IMR-90 (cell line): ENCODE results near the gene DNASE1. TPM values are rescaled to one million over a fixed set of nuclear protein-coding genes. Genes with fewer than 3 reads are reported as not detected.

Experiments
- ATAC-seq: fragments of 200-7000 bp; cut with Tn5 transposase; 2 replicates; pipeline ENCODE4 v1.9.1; 2020; ENCODE audit warnings: low read depth, mild to moderate bottlenecking, moderate library complexity
- BruUV-seq: library from RNA; stranded (reverse); fragments of 400-500 nt; replicated peaks from 2 replicates; lab custom pipeline; 2021; lab: Mats Ljungman, UMichigan
- CTCF ChIA-PET: fragments of 300-600 bp; formaldehyde crosslinking; extraction: SDS; loops from one replicate; lab custom pipeline; 2021; ENCODE audit warnings: antibody characterized with exemption; lab: Yijun Ruan, JAX
- POLR2A ChIA-PET: fragments of 300-600 bp; sonication (Branson Sonifier 250); formaldehyde crosslinking; loops from one replicate; lab custom pipeline; 2022; ENCODE audit warnings: antibody characterized with exemption; ENCODE audit not compliant: unreplicated experiment; lab: Charles Lee
- DNase-seq: peaks from one replicate; pipeline ENCODE4 v3.0.0; 2013
- H2AFZ ChIP-seq: replicated peaks from 2 replicates; pipeline ENCODE3; 2013; ENCODE audit warnings: low read length, mild to moderate bottlenecking; ENCODE audit not compliant: poor library complexity
- H2AK5ac ChIP-seq: 2 replicates; pipeline ENCODE4 v1.6.1; 2013; ENCODE audit warnings: low read depth, low read length, inconsistent platforms
- H2AK9ac ChIP-seq: replicated peaks from 2 replicates; pipeline ENCODE3; 2013; ENCODE audit warnings: mild to moderate bottlenecking, low read depth, low read length, moderate library complexity; ENCODE audit not compliant: poor library complexity
- H2BK120ac ChIP-seq: 2 replicates; pipeline ENCODE4 v1.6.1; 2013; ENCODE audit warnings: low read depth, low read length, inconsistent platforms
- H2BK15ac ChIP-seq: 3 replicates; pipeline ENCODE4 v1.6.1; 2013; ENCODE audit warnings: low read depth, low read length, inconsistent platforms
- H2BK20ac ChIP-seq: 2 replicates; pipeline ENCODE4 v1.6.1; 2013; ENCODE audit warnings: low read depth, mild to moderate bottlenecking, inconsistent platforms, low read length, moderate library complexity
- H2BK5ac ChIP-seq: 2 replicates; pipeline ENCODE4 v1.6.1; 2013; ENCODE audit warnings: mild to moderate bottlenecking, low read depth, low read length, inconsistent platforms; ENCODE audit not compliant: poor library complexity, severe bottlenecking
- H3K14ac ChIP-seq: replicated peaks from 2 replicates; pipeline ENCODE4 v1.6.1; 2013; ENCODE audit warnings: low read depth, low read length, inconsistent platforms
- H3K18ac ChIP-seq: 2 replicates; pipeline ENCODE4 v1.6.1; 2013; ENCODE audit warnings: low read depth, low read length, control low read depth
- H3K23ac ChIP-seq: 2 replicates; pipeline ENCODE4 v1.6.1; 2013; ENCODE audit warnings: low read depth, low read length, inconsistent platforms
- H3K27ac ChIP-seq: 2 replicates; pipeline ENCODE4 v1.5.1; 2013; ENCODE audit warnings: mild to moderate bottlenecking, control low read depth, low read length; ENCODE audit not compliant: insufficient read depth
- H3K27me3 ChIP-seq: 2 replicates; pipeline ENCODE4 v1.6.1; 2013; ENCODE audit warnings: low read length; ENCODE audit not compliant: control insufficient read depth, insufficient read depth
- H3K36me3 ChIP-seq: 2 replicates; pipeline ENCODE4 v1.6.1; 2013; ENCODE audit warnings: low read length, mixed read lengths; ENCODE audit not compliant: control insufficient read depth, insufficient read depth
- H3K4ac ChIP-seq: 2 replicates; pipeline ENCODE4 v1.6.1; 2013; ENCODE audit warnings: low read depth, low read length, inconsistent platforms
- H3K4me1 ChIP-seq: 2 replicates; pipeline ENCODE4 v1.6.1; 2013; ENCODE audit warnings: low read length, mixed read lengths; ENCODE audit not compliant: control insufficient read depth, insufficient read depth
- H3K4me2 ChIP-seq: 2 replicates; pipeline ENCODE4 v1.6.1; 2013; ENCODE audit warnings: low read depth, mild to moderate bottlenecking, control low read depth, low read length, moderate library complexity
- H3K4me3 ChIP-seq: 2 replicates; pipeline ENCODE4 v1.5.1; 2013; ENCODE audit warnings: low read depth, mild to moderate bottlenecking, control low read depth, low read length, moderate library complexity; ENCODE audit not compliant: insufficient read depth
- H3K56ac ChIP-seq: 2 replicates; pipeline ENCODE4 v1.6.1; 2013; ENCODE audit warnings: low read length, inconsistent platforms; ENCODE audit not compliant: insufficient read depth; ENCODE audit errors: extremely low read depth
- H3K79me1 ChIP-seq, 2 experiments: 2 replicates each; pipeline ENCODE4 v1.6.1; 2013; ENCODE audit warnings: low read length in 2 of 2, inconsistent platforms in 1 of 2, low read depth in 1 of 2
- H3K9ac ChIP-seq: 2 replicates; pipeline ENCODE4 v1.6.1; 2013; ENCODE audit warnings: low read depth, low read length, control low read depth
- H3K9me1 ChIP-seq: 2 replicates; pipeline ENCODE4 v1.6.1; 2013; ENCODE audit warnings: low read length, inconsistent platforms; ENCODE audit not compliant: insufficient read depth
- H3K9me3 ChIP-seq: 2 replicates; pipeline ENCODE4 v1.6.1; 2013; ENCODE audit warnings: low read length; ENCODE audit not compliant: control insufficient read depth, insufficient read depth
- H4K20me1 ChIP-seq: 2 replicates; pipeline ENCODE4 v1.6.1; 2013; ENCODE audit warnings: low read length, inconsistent platforms; ENCODE audit not compliant: insufficient read depth
- H4K5ac ChIP-seq: 2 replicates; pipeline ENCODE4 v1.6.1; 2013; ENCODE audit warnings: mild to moderate bottlenecking, low read depth, low read length, control low read depth
- H4K8ac ChIP-seq, 2 experiments: 2 replicates each; pipeline ENCODE4 v1.6.1; 2013; ENCODE audit warnings: low read depth in 2 of 2, low read length in 2 of 2, control low read depth in 1 of 2, inconsistent platforms in 1 of 2
- H4K91ac ChIP-seq: 2 replicates; pipeline ENCODE4 v1.6.1; 2013; ENCODE audit warnings: low read depth, low read length, inconsistent platforms; ENCODE audit not compliant: insufficient read depth
- CEBPB ChIP-seq: IDR thresholded peaks from 2 replicates; pipeline ENCODE4 v1.6.1; 2012; ENCODE audit warnings: low read depth, low read length, improper control_type of control experiment
- CHD1 ChIP-seq: IDR thresholded peaks from 2 replicates; pipeline ENCODE4 v1.6.1; 2012; ENCODE audit warnings: low read depth, low read length, improper control_type of control experiment
- FOS ChIP-seq: fragments of 150-350 bp; IDR thresholded peaks from 2 replicates; pipeline ENCODE4 v1.6.1; 2016; ENCODE audit warnings: low read depth, low read length
- MAFK ChIP-seq: IDR thresholded peaks from 2 replicates; pipeline ENCODE4 v1.6.1; 2012; ENCODE audit warnings: low read depth, low read length, improper control_type of control experiment
- MAZ ChIP-seq: IDR thresholded peaks from 2 replicates; pipeline ENCODE4 v1.6.1; 2012; ENCODE audit warnings: low read depth, mild to moderate bottlenecking, low read length, improper control_type of control experiment, moderate library complexity, borderline replicate concordance
- MXI1 ChIP-seq: IDR thresholded peaks from 2 replicates; pipeline ENCODE4 v1.6.1; 2012; ENCODE audit warnings: low read depth, mild to moderate bottlenecking, low read length, moderate library complexity, borderline replicate concordance
- NFE2L2 ChIP-seq: fragments of 150-350 bp; IDR thresholded peaks from 2 replicates; pipeline ENCODE4 v1.6.1; 2016; ENCODE audit warnings: low read depth, mild to moderate bottlenecking, low read length
- RAD21 ChIP-seq: IDR thresholded peaks from 2 replicates; pipeline ENCODE4 v1.6.1; 2012; ENCODE audit warnings: low read length, improper control_type of control experiment
- RCOR1 ChIP-seq: IDR thresholded peaks from 2 replicates; pipeline ENCODE4 v1.6.1; 2012; ENCODE audit warnings: mild to moderate bottlenecking, low read length, improper control_type of control experiment; ENCODE audit not compliant: insufficient replicate concordance
- RFX5 ChIP-seq: IDR thresholded peaks from 2 replicates; pipeline ENCODE4 v1.8.0; 2012; ENCODE audit warnings: low read depth, mild to moderate bottlenecking, low read length, moderate library complexity
- SMC3 ChIP-seq: fragments of 150-350 bp; IDR thresholded peaks from 2 replicates; pipeline ENCODE4 v1.6.1; 2016; ENCODE audit warnings: low read depth, mild to moderate bottlenecking, antibody characterized with exemption, low read length, moderate library complexity
- WGBS, 2 experiments: methylation state at CpG; one replicate each; pipeline versions ENCODE4 v1.1.5 to v1.1.7; 2013; ENCODE audit warnings: missing lambda C conversion rate in 2 of 2; ENCODE audit not compliant: insufficient read length in 1 of 2; ENCODE audit errors: extremely low coverage in 2 of 2; 5-methylcytosine and 5-hydroxymethylcytosine counted together
- dilution Hi-C: fragments of 300-500 bp; cut with HindIII; formaldehyde crosslinking; loops from one replicate; pipeline ENCODE4 v1.14.3; 2018; ENCODE audit warnings: low sequenced_read_pairs; ENCODE audit not compliant: unreplicated experiment
- in situ Hi-C: fragments of 300-500 bp; cut with MboI; formaldehyde crosslinking; loops from 3 replicates; pipeline ENCODE4 v1.14.3; 2019; ENCODE audit warnings: low sequenced_read_pairs, inconsistent platforms, mixed read lengths
- intact Hi-C: fragments of 100-400 bp; cut with micrococcal nuclease; formaldehyde crosslinking; loops from 2 replicates; pipeline ENCODE4 v1.10.0; 2022
- polyA plus RNA-seq, 3 experiments: library from polyadenylated mRNA; depleted of rRNA; stranded (reverse); fragments of >200 nt; gene quantifications; 2 replicates each; pipeline ENCODE4 v1.2.3, GENCODE V29; 2012; ENCODE audit warnings: low replicate concordance in 1 of 3
- total RNA-seq: library from RNA; depleted of rRNA; stranded (reverse); fragments of >200 nt; gene quantifications from 2 replicates; pipeline ENCODE4 v1.2.3, GENCODE V29; 2012
- TF ChIP-seq, protein P1 (sequence below): conservative IDR thresholded peaks from 2 replicates; pipeline ENCODE4 v1.5.1; 2012; ENCODE audit warnings: mild to moderate bottlenecking, low read depth, low read length, improper control_type of control experiment

Gene DNASE1
- total and polyA plus RNA-seq, 2 of the 4 experiments (the other 2 are of a cell fraction), result 5.4 to 15.9 TPM

DNA sequence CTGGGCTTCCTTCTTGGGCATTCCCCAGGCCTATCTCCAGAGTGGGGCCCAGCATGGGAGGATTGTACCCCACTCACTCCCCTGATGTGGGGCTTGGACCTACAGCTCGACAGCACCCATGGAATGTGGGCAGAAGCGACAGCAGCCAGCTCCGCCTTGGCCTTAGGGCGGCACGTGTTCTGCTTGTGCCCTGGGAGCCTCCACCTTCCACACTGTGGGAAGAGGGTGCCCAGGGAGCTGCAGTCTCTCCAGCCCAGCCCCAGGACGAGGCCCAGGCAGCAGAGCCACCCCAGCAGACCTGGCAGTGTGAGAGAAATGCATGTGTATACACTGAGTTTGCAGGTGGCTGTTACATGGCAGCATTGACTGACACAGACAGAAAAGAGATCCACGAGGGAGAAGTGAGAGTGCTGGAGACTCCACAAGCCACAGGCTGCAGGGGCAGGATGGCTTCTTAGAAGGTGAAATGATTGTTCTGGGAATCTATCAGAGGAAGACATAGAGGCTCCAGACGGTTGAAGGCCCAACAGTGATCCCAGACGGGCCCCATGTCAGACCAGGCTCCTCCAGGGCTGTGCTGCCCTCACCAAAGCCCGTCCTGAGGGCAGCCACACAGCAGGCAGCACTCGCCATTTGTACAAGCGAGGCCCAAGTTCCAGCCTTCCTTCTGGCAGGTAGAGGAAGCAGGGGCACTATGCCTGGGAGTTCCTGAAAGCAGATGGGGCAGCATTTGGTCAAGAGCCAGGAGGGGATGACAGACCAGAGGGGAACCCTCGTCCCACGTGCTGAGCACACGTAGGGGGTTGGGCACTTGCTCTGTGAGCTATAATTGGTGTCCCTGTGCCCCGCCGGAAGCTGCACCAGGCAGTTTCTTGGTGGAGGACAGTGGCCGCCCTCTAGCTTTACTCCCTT lies 2.8 kb upstream of the DNASE1 start:
- in situ Hi-C loops (no loop called here), intact Hi-C loops (no loop called here), dilution Hi-C loops (no loop called here)
- CTCF ChIA-PET, result interaction anchor here (0.6 kb wide), 1 partner anchor 44 kb away, joined by 5 read pairs; no protein-coding TSS in a partner anchor
- Histone ChIP-seq H2AK5ac (no peak overlapping the region), H3K79me1 (peaks cover 0 to 9% of the 10 kb centered on the region in 2 experiments; a peak in 2 of 4 replicates), H2BK5ac (no peak overlapping the region), H3K4ac (no peak overlapping the region), H4K8ac (no peak overlapping the region), H4K20me1 (peaks cover 10% of the 10 kb centered on the region), H3K18ac (no peak overlapping the region), H3K27me3 (no peaks in the 10 kb centered on the region), H3K9me3 (no peaks in the 10 kb centered on the region), H3K4me1 (no peaks in the 10 kb centered on the region), H2AK9ac (peak overlapping the region; percentile 19), H3K9me1 (peaks cover 12% of the 10 kb centered on the region), H2AFZ (no peak overlapping the region), H3K23ac (no peak overlapping the region), H3K14ac (no peak overlapping the region), H3K36me3 (peaks cover 34% of the 10 kb centered on the region), H2BK15ac (no peak overlapping the region), H2BK120ac (no peak overlapping the region), H3K9ac (no peak overlapping the region), H4K5ac (no peak overlapping the region), H3K4me3 (no peak overlapping the region), H2BK20ac (no peak overlapping the region), H3K4me2 (no peak overlapping the region), H3K27ac (no peak overlapping the region), H4K91ac (no peak overlapping the region), H3K56ac (no peak overlapping the region)
- TF ChIP-seq, protein P1, sequence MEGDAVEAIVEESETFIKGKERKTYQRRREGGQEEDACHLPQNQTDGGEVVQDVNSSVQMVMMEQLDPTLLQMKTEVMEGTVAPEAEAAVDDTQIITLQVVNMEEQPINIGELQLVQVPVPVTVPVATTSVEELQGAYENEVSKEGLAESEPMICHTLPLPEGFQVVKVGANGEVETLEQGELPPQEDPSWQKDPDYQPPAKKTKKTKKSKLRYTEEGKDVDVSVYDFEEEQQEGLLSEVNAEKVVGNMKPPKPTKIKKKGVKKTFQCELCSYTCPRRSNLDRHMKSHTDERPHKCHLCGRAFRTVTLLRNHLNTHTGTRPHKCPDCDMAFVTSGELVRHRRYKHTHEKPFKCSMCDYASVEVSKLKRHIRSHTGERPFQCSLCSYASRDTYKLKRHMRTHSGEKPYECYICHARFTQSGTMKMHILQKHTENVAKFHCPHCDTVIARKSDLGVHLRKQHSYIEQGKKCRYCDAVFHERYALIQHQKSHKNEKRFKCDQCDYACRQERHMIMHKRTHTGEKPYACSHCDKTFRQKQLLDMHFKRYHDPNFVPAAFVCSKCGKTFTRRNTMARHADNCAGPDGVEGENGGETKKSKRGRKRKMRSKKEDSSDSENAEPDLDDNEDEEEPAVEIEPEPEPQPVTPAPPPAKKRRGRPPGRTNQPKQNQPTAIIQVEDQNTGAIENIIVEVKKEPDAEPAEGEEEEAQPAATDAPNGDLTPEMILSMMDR, result no peak
- TF ChIP-seq SMC3 (no peak), CEBPB (no peak), NFE2L2 (no peak), FOS (no peak), MXI1 (no peak), CHD1 (no peak), RCOR1 (no peak), MAZ (no peak), RFX5 (no peak), MAFK (no peak), RAD21 (no peak)
- no TSS peak for BruUV-seq
- 89% methylated on average over 7 of the region's 18 CpGs; no CpG with 5 or more reads in 1 of the 2 experiments for WGBS, 2 experiments
- no peak for DNase-seq
- POLR2A ChIA-PET, result no interaction called here
- no peak for ATAC-seq
